Mucosa of descending colon (tissue), 3 donors: ENCODE data around the gene HACD3. TPM values are rescaled to one million over a fixed set of nuclear protein-coding genes. Genes with fewer than 3 reads are reported as not detected.
"Not testable (repeated sequence)": the region's sequence is repeated elsewhere in the genome, so short reads cannot be mapped to it uniquely, and the experiment has no call there.

Experiments used
- ATAC-seq: fragments of 200-7000 bp; cut with Tn5 transposase; one replicate; pipeline ENCODE4 v1.9.1; 2020; ENCODE audit warnings: mild to moderate bottlenecking, moderate library complexity
- DNase-seq, 3 donors: peaks; one replicate each; pipeline ENCODE4 v3.0.0-alpha.2; 2020
- H3K36me3 ChIP-seq: fragments of 200-600 bp; one replicate; pipeline ENCODE4 v1.8.0; 2021; ENCODE audit warnings: low read depth, mild to moderate bottlenecking
- H3K4me1 ChIP-seq: fragments of 200-600 bp; one replicate; pipeline ENCODE4 v1.8.0; 2021; ENCODE audit warnings: low read depth, mild to moderate bottlenecking
- H3K4me3 ChIP-seq: fragments of 200-600 bp; one replicate; pipeline ENCODE4 v1.8.0; 2021; ENCODE audit warnings: mild to moderate bottlenecking
- H3K9me3 ChIP-seq: fragments of 200-600 bp; one replicate; pipeline ENCODE4 v1.8.0; 2021; ENCODE audit warnings: mild to moderate bottlenecking
- CTCF ChIP-seq: fragments of 200-600 bp; IDR thresholded peaks from one replicate; pipeline ENCODE4 v1.8.0; 2022; ENCODE audit warnings: antibody characterized with exemption, mild to moderate bottlenecking
- intact Hi-C, 2 donors: fragments of 100-400 bp; cut with DNase I in 1 of 2; cut with micrococcal nuclease in 1 of 2; formaldehyde crosslinking; loops; one replicate each; pipeline versions ENCODE4 v1.11.0 to v1.11.1; 2022; cut with DNase I, micrococcal nuclease
- total RNA-seq, 3 donors: library from RNA; stranded (reverse); fragmentation: NEBNext Ultra II Directional in 2 of 3; extraction: Animal tissue kit (Norgen Biotek cat#: 25700) in 2 of 3; gene quantifications; one replicate each; pipeline versions ENCODE4 v1.2.1 to v1.2.4, GENCODE V29; 2021 to 2023
- donor health status: DM: no; HTN: no; CAD: no; lungs with moderate emphysema.
- donor health status: DM: no; HTN: no; CAD: no.
- donor health status: DM: no; HTN: yes; CAD: no.

Gene HACD3
- total RNA-seq, 3 donors from 2014 or later = 26.2 to 31.2 (median 30.9) TPM

DNA sequence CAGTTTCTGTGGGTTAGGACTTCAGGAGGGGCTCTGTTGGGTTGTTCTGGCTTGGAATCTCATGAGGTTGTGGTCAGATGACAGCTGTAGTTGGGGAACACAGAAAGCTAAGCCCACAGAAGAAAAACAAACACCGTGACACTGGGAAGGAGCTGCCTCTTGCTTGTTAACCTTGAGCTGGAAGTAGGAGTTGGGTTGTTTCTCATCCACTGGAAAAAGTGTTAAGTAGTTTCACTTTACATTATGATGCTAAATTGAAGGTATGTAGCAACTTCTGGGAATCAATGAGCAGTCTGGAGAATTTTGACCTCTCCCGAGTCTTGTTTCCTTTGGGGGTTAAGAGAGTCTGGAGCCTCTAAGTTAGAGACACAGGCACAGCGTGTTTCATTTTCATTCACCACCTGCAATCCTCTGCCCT is 20.4 kb downstream of the HACD3 start:
- intact Hi-C loops = no loop called here
- H3K9me3 ChIP-seq = no peaks in the 10 kb centered on the region
- DNase-seq (no peak), ATAC-seq (no peak)
- no peaks in the 10 kb centered on the region for H3K36me3 ChIP-seq
- no peak overlapping the region for H3K4me3 ChIP-seq
- TF ChIP-seq CTCF = no peak
- H3K4me1 ChIP-seq = no peaks in the 10 kb centered on the region

- Histone ChIP-seq H3K4me1 (no peaks in the 10 kb centered on the region), H3K9me3 (no peaks in the 10 kb centered on the region), H3K36me3 (no peaks in the 10 kb centered on the region), H3K4me3 (no peak overlapping the region)
- intact Hi-C loops = no loop called here
- no peak for ATAC-seq
- no peak for TF ChIP-seq CTCF
- DNase-seq = no peak
Observed at GRCh38 chr15:65551183-65551582, 20.9 kb downstream of the HACD3 start.

GRCh38 chr15:65552851-65553250 is 22.6 kb downstream of the HACD3 start:
- ATAC-seq, intact Hi-C loops, DNase-seq, H3K9me3 ChIP-seq, H3K4me1 ChIP-seq, H3K4me3 ChIP-seq, H3K36me3 ChIP-seq: not testable (repeated sequence)

DNA sequence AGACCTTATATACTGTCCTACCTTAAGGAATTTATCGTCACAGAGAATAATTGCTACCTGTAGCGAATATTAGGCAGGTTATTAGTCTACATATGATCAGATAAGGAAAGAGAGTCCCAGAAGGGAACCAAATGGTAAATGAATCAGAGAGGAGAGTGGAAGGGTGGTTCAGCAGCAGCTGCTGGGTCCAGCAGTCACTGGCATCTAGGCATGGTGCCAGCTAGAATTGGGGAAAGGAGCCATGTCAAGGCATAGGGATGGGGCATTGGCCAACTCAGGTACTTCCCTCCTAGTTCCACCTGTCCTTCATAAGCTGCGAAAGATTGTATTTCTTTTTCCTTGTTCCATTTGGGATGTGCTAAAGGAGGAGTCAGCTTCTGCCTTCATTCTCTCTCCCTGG is 23.4 kb downstream of the HACD3 start:
- no peak for TF ChIP-seq CTCF
- H3K36me3 ChIP-seq = no peaks in the 10 kb centered on the region
- no peak for ATAC-seq
- intact Hi-C loops = no loop called here
- DNase-seq = no peak
- H3K9me3 ChIP-seq = no peaks in the 10 kb centered on the region
- no peak overlapping the region for H3K4me3 ChIP-seq
- no peaks in the 10 kb centered on the region for H3K4me1 ChIP-seq

GRCh38 chr15:65556622-65557021 is 26.4 kb downstream of the HACD3 start:
- Histone ChIP-seq H3K4me1 (no peaks in the 10 kb centered on the region), H3K36me3 (no peaks in the 10 kb centered on the region), H3K4me3 (no peak overlapping the region), H3K9me3 (no peaks in the 10 kb centered on the region)
- DNase-seq (no peak), ATAC-seq (no peak)
- intact Hi-C loops = no loop called here
- no peak for TF ChIP-seq CTCF

DNA sequence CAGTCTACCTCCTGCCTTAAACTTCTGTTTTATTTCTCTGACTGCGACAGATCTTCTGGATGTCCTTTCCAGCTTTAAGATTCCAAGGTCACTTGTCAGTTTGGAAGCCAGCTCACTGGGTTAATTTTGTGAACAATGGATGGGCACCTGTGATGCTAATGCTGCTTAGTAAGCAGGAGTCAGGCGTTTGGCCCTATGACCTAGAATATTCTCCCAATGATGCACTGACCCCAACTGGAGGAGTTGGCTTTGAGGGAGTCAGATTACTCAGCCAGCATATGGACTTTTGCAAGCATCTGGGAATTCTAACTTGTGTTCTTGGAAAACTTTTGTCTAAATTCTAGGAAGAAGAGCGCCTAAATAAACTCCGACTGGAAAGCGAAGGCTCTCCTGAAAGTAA is 28.1 kb downstream of the HACD3 start:
- Histone ChIP-seq H3K36me3 (no peaks in the 10 kb centered on the region), H3K9me3 (no peaks in the 10 kb centered on the region), H3K4me3 (no peak overlapping the region), H3K4me1 (no peaks in the 10 kb centered on the region)
- TF ChIP-seq CTCF = no peak
- ATAC-seq = no peak
- DNase-seq = no peak
- intact Hi-C loops = no loop called here
